Parathyroid adenoma (tissue), 2 donors: ENCODE data around the gene AMIGO2.

Experiments used
- H2AFZ ChIP-seq: fragments of 300-600 bp; sonication (generic); one replicate; pipeline ENCODE4 v1.7.0; 2017; ENCODE audit warnings: antibody characterized with exemption, mild to moderate bottlenecking
- H3K27ac ChIP-seq: fragments of 300-600 bp; sonication (generic); one replicate; pipeline ENCODE4 v1.7.0; 2017
- H3K27me3 ChIP-seq: fragments of 300-600 bp; sonication (generic); one replicate; pipeline ENCODE4 v1.7.0; 2017; ENCODE audit warnings: low read length; ENCODE audit not compliant: control insufficient read depth, insufficient read depth
- H3K36me3 ChIP-seq: fragments of 300-600 bp; sonication (generic); one replicate; pipeline ENCODE4 v1.7.0; 2017; ENCODE audit warnings: low read length; ENCODE audit not compliant: control insufficient read depth, insufficient read depth
- H3K4me1 ChIP-seq: fragments of 300-600 bp; sonication (generic); one replicate; pipeline ENCODE4 v1.7.0; 2017; ENCODE audit warnings: control low read depth
- H3K4me2 ChIP-seq: fragments of 300-600 bp; sonication (generic); one replicate; pipeline ENCODE4 v1.7.0; 2017; ENCODE audit warnings: low read length
- H3K4me3 ChIP-seq: fragments of 300-600 bp; sonication (generic); one replicate; pipeline ENCODE4 v1.7.0; 2017; ENCODE audit warnings: low read depth, low read length
- H3K79me2 ChIP-seq: fragments of 300-600 bp; sonication (generic); one replicate; pipeline ENCODE4 v1.7.0; 2017; ENCODE audit warnings: control low read depth
- H3K9ac ChIP-seq: fragments of 300-600 bp; sonication (generic); one replicate; pipeline ENCODE4 v1.7.0; 2017; ENCODE audit warnings: mild to moderate bottlenecking
- H3K9me3 ChIP-seq: fragments of 300-600 bp; sonication (generic); one replicate; pipeline ENCODE4 v1.7.0; 2017; ENCODE audit warnings: low read length; ENCODE audit not compliant: control insufficient read depth
- CTCF ChIP-seq: fragments of 300-600 bp; sonication (generic); IDR thresholded peaks from one replicate; pipeline ENCODE4 v1.7.0; 2017; ENCODE audit warnings: antibody characterized with exemption, mild to moderate bottlenecking
- donor health status: primary hyperparathyroidism.

The AMIGO2 gene

GRCh38 chr12:47107446-47107845 lies 27.7 kb upstream of the AMIGO2 start:
- no peak overlapping the region for H3K9ac ChIP-seq
- no peaks in the 10 kb centered on the region for H3K79me2 ChIP-seq
- no peaks in the 10 kb centered on the region for H3K36me3 ChIP-seq
- no peaks in the 10 kb centered on the region for H3K4me1 ChIP-seq
- no peak overlapping the region for H3K27ac ChIP-seq
- H3K27me3 ChIP-seq: no peaks in the 10 kb centered on the region
- H3K4me3 ChIP-seq: no peak overlapping the region
- no peak for TF ChIP-seq CTCF
- no peaks in the 10 kb centered on the region for H3K9me3 ChIP-seq
- H2AFZ ChIP-seq: no peak overlapping the region
- no peak overlapping the region for H3K4me2 ChIP-seq

GRCh38 chr12:47105914-47106674 lies 26.3 kb upstream of the AMIGO2 start:
- H3K4me1 ChIP-seq: no peaks in the 10 kb centered on the region
- H3K27ac ChIP-seq: no peak overlapping the region
- H3K9ac ChIP-seq: no peak overlapping the region
- no peaks in the 10 kb centered on the region for H3K79me2 ChIP-seq
- H3K36me3 ChIP-seq: no peaks in the 10 kb centered on the region
- no peaks in the 10 kb centered on the region for H3K27me3 ChIP-seq
- no peaks in the 10 kb centered on the region for H3K9me3 ChIP-seq
- no peak overlapping the region for H3K4me2 ChIP-seq
- H3K4me3 ChIP-seq: no peak overlapping the region
- TF ChIP-seq CTCF: no peak
- no peak overlapping the region for H2AFZ ChIP-seq

GRCh38 chr12:47102845-47103651 lies 23.3 kb upstream of the AMIGO2 start:
- no peak for TF ChIP-seq CTCF
- Histone ChIP-seq H3K4me1 (no peaks in the 10 kb centered on the region), H3K9me3 (no peaks in the 10 kb centered on the region), H3K27me3 (no peaks in the 10 kb centered on the region), H3K79me2 (no peaks in the 10 kb centered on the region), H2AFZ (no peak overlapping the region), H3K9ac (no peak overlapping the region), H3K27ac (no peak overlapping the region), H3K4me3 (no peak overlapping the region), H3K36me3 (no peaks in the 10 kb centered on the region), H3K4me2 (no peak overlapping the region)

- Histone ChIP-seq H3K4me3 (no peak overlapping the region), H3K9me3 (no peaks in the 10 kb centered on the region), H3K27me3 (no peaks in the 10 kb centered on the region), H3K36me3 (no peaks in the 10 kb centered on the region), H3K4me1 (no peaks in the 10 kb centered on the region), H3K79me2 (no peaks in the 10 kb centered on the region), H3K9ac (no peak overlapping the region), H3K27ac (no peak overlapping the region), H2AFZ (no peak overlapping the region), H3K4me2 (no peak overlapping the region)
- TF ChIP-seq CTCF: no peak
Measured at GRCh38 chr12:47102406-47102805, 22.6 kb upstream of the AMIGO2 start.
